HEK293 (cell line): ENCODE results near the gene FZR1.

ENCODE experiments used
- CTCF ChIA-PET: fragments of 350-600 bp; formaldehyde crosslinking; extraction: SDS; loops from one replicate; lab custom pipeline; 2021; ENCODE audit warnings: antibody characterized with exemption; lab: Yijun Ruan, JAX
- POLR2A ChIA-PET: fragments of 300-600 bp; formaldehyde crosslinking; extraction: SDS; loops from one replicate; lab custom pipeline; 2020; ENCODE audit warnings: antibody characterized with exemption, inconsistent platforms; lab: Yijun Ruan, JAX
- H3K27ac ChIP-seq: fragments of 200-500 bp; sonication (Bioruptor generic); 2 replicates; pipeline ENCODE4 v1.5.1; 2014; ENCODE audit warnings: low read depth, low read length, control low read depth, inconsistent platforms; ENCODE audit errors: extremely low read depth
- H3K36me3 ChIP-seq, 2 experiments: fragments of 200-500 bp in 1 of 2; sonication (Bioruptor generic) in 1 of 2; 1 replicate in 1 of 2; 2 replicates in 1 of 2; pipeline ENCODE4 v1.5.1; 2014 to 2017; ENCODE audit warnings: inconsistent platforms in 2 of 2, low read length in 2 of 2; ENCODE audit not compliant: control insufficient read depth in 2 of 2, insufficient read depth in 1 of 2
- H3K4me1 ChIP-seq: fragments of 200-500 bp; sonication (Bioruptor generic); 2 replicates; pipeline ENCODE4 v1.5.1; 2014; ENCODE audit warnings: mild to moderate bottlenecking, low read length, inconsistent platforms; ENCODE audit not compliant: control insufficient read depth, insufficient read depth
- H3K4me3 ChIP-seq: 2 replicates; pipeline ENCODE4 v1.5.1; 2011; ENCODE audit warnings: low read depth, mild to moderate bottlenecking, control low read depth, low read length, moderate library complexity
- H3K9me3 ChIP-seq: fragments of 200-500 bp; sonication (Bioruptor generic); 2 replicates; pipeline ENCODE4 v1.5.1; 2014; ENCODE audit warnings: low read depth, low read length, inconsistent platforms; ENCODE audit not compliant: control insufficient read depth, insufficient read depth
- BCL11A ChIP-seq: fragments of 450-650 bp; formaldehyde crosslinking; IDR thresholded peaks from 2 replicates; pipeline ENCODE4 v1.5.1; 2016; ENCODE audit warnings: low read depth, missing biosample characterization, missing genetic modification characterization
- BCL6B ChIP-seq: fragments of 450-650 bp; formaldehyde crosslinking; IDR thresholded peaks from 2 replicates; pipeline ENCODE4 v1.5.1; 2017; ENCODE audit warnings: missing biosample characterization, missing genetic modification characterization
- IKZF3 ChIP-seq: fragments of 450-650 bp; IDR thresholded peaks from 2 replicates; pipeline ENCODE4 v1.5.0; 2018; ENCODE audit warnings: missing biosample characterization, mild to moderate bottlenecking, missing genetic modification characterization, moderate library complexity
- KLF7 ChIP-seq: fragments of 450-650 bp; formaldehyde crosslinking; IDR thresholded peaks from 2 replicates; pipeline ENCODE4 v1.5.1; 2016; ENCODE audit warnings: missing biosample characterization, missing genetic modification characterization, borderline replicate concordance
- SALL2 ChIP-seq: fragments of 450-650 bp; formaldehyde crosslinking; IDR thresholded peaks from 2 replicates; pipeline ENCODE4 v1.5.0; 2017; ENCODE audit warnings: missing biosample characterization, mild to moderate bottlenecking, missing genetic modification characterization, borderline replicate concordance
- SCRT2 ChIP-seq: fragments of 450-650 bp; formaldehyde crosslinking; IDR thresholded peaks from 2 replicates; pipeline ENCODE4 v1.5.1; 2016; ENCODE audit warnings: missing biosample characterization, missing genetic modification characterization
- SP3 ChIP-seq: fragments of 450-650 bp; formaldehyde crosslinking; IDR thresholded peaks from 2 replicates; pipeline ENCODE4 v1.5.1; 2016; ENCODE audit warnings: missing biosample characterization, missing genetic modification characterization
- ZBTB10 ChIP-seq: fragments of 450-650 bp; formaldehyde crosslinking; IDR thresholded peaks from 2 replicates; pipeline ENCODE4 v1.5.1; 2016; ENCODE audit warnings: missing biosample characterization, missing genetic modification characterization
- ZFP69B ChIP-seq: fragments of 450-650 bp; formaldehyde crosslinking; IDR thresholded peaks from 2 replicates; pipeline ENCODE4 v1.5.1; 2016; ENCODE audit warnings: missing biosample characterization, missing genetic modification characterization
- ZNF157 ChIP-seq: fragments of 450-650 bp; formaldehyde crosslinking; IDR thresholded peaks from 2 replicates; pipeline ENCODE4 v1.5.1; 2016; ENCODE audit warnings: missing biosample characterization, missing genetic modification characterization
- ZNF23 ChIP-seq: fragments of 450-650 bp; formaldehyde crosslinking; IDR thresholded peaks from 2 replicates; pipeline ENCODE4 v1.5.1; 2016; ENCODE audit warnings: missing biosample characterization, missing genetic modification characterization, borderline replicate concordance
- ZNF366 ChIP-seq: fragments of 450-650 bp; formaldehyde crosslinking; conservative IDR thresholded peaks from 2 replicates; pipeline ENCODE4 v1.5.1; 2016; ENCODE audit warnings: missing biosample characterization, missing genetic modification characterization
- ZNF394 ChIP-seq: fragments of 450-650 bp; formaldehyde crosslinking; IDR thresholded peaks from 2 replicates; pipeline ENCODE4 v1.5.1; 2016; ENCODE audit warnings: missing biosample characterization, missing genetic modification characterization, mild to moderate bottlenecking, moderate library complexity, borderline replicate concordance
- ZNF521 ChIP-seq: fragments of 450-650 bp; formaldehyde crosslinking; IDR thresholded peaks from 2 replicates; pipeline ENCODE4 v1.5.1; 2017; ENCODE audit warnings: missing biosample characterization, mild to moderate bottlenecking, missing genetic modification characterization
- ZNF555 ChIP-seq: fragments of 450-650 bp; formaldehyde crosslinking; conservative IDR thresholded peaks from 2 replicates; pipeline ENCODE4 v1.5.1; 2017; ENCODE audit warnings: missing biosample characterization, mild to moderate bottlenecking, missing genetic modification characterization, inconsistent platforms
- ZNF560 ChIP-seq: fragments of 450-650 bp; formaldehyde crosslinking; IDR thresholded peaks from 2 replicates; pipeline ENCODE4 v1.5.1; 2017; ENCODE audit warnings: missing biosample characterization, missing genetic modification characterization, borderline replicate concordance
- ZNF600 ChIP-seq: fragments of 450-650 bp; formaldehyde crosslinking; IDR thresholded peaks from 2 replicates; pipeline ENCODE4 v1.5.1; 2016; ENCODE audit warnings: missing biosample characterization, missing genetic modification characterization
- ZNF645 ChIP-seq: fragments of 450-650 bp; formaldehyde crosslinking; IDR thresholded peaks from 2 replicates; pipeline ENCODE4; 2016; ENCODE audit warnings: missing biosample characterization, missing genetic modification characterization

FZR1 gene

GRCh38 chr19:3531716-3532115, 25.6 kb downstream of the FZR1 start:
- no peaks in the 10 kb centered on the region for H3K9me3 ChIP-seq
- H3K36me3 ChIP-seq = peaks cover 0 to 82% of the 10 kb centered on the region in 2 experiments; a peak in 2 of 3 replicates
- TF ChIP-seq SALL2 (tag by site-specific recombination) = no peak
- no peak for TF ChIP-seq SP3 (tag by site-specific recombination)
- no peak for TF ChIP-seq ZNF366 (tag by site-specific recombination)
- TF ChIP-seq ZNF394 (tag by site-specific recombination) = no peak
- no peak for TF ChIP-seq ZNF23 (tag by site-specific recombination)
- TF ChIP-seq ZNF560 (tag by site-specific recombination) = no peak
- TF ChIP-seq, all 188 proteins: peak for 0
- Histone ChIP-seq H3K27ac (no peak overlapping the region), H3K4me3 (no peak overlapping the region), H3K4me1 (no peaks in the 10 kb centered on the region)
- ChIA-PET POLR2A (interaction anchor here (0.6 kb wide), 1 partner anchor 1640 kb away, joined by 3 read pairs; no protein-coding TSS in a partner anchor), CTCF (no interaction called here)

- no peaks in the 10 kb centered on the region for H3K4me1 ChIP-seq
- no peak overlapping the region for H3K27ac ChIP-seq
- peak; percentile 84 for TF ChIP-seq ZNF157 (tag by site-specific recombination)
- TF ChIP-seq ZBTB10 (tag by site-specific recombination) = no peak
- TF ChIP-seq ZNF521 = no peak
- CTCF ChIA-PET = no interaction called here
- H3K9me3 ChIP-seq = no peaks in the 10 kb centered on the region
- no peak overlapping the region for H3K4me3 ChIP-seq
- H3K36me3 ChIP-seq = peaks cover 0 to 77% of the 10 kb centered on the region in 2 experiments; a peak in 2 of 3 replicates
- POLR2A ChIA-PET = interaction anchor here (0.5 kb wide), 1 partner anchor 9 kb away, joined by 3 read pairs; no protein-coding TSS in a partner anchor
These were observed 26.2 kb downstream of the FZR1 start for GRCh38 chr19:3532154-3532786.

GRCh38 chr19:3533033-3533432, 26.9 kb downstream of the FZR1 start:
- ChIA-PET POLR2A (no interaction called here), CTCF (interaction anchor here (0.6 kb wide), 1 partner anchor 30 kb away, joined by 3 read pairs; no protein-coding TSS in a partner anchor)
- Histone ChIP-seq H3K4me3 (no peak overlapping the region), H3K9me3 (no peaks in the 10 kb centered on the region), H3K27ac (no peak overlapping the region), H3K4me1 (no peaks in the 10 kb centered on the region), H3K36me3 (peaks cover 0 to 73% of the 10 kb centered on the region in 2 experiments; a peak in 2 of 3 replicates)
- TF ChIP-seq KLF7 (tag by site-specific recombination) (no peak), ZFP69B (0 out of 2 replicates have a peak, but pooled peaks have one; percentile 26), BCL11A (no peak), ZNF600 (0 out of 2 replicates have a peak, but pooled peaks have one; percentile 23), SCRT2 (0 out of 2 replicates have a peak, but pooled peaks have one; percentile 16), IKZF3 (tag by site-specific recombination) (no peak), BCL6B (tag by site-specific recombination) (no peak), ZNF555 (no peak), ZNF645 (tag by site-specific recombination) (no peak)
